GM18519 (cell line): ENCODE results near the gene CEP126.

Source experiments
- ATAC-seq: cut with Tn5 transposase; IDR thresholded peaks from one replicate; pipeline ENCODE4 v1.9.1; 2021; ENCODE audit warnings: mild to moderate bottlenecking, moderate library complexity; ENCODE audit not compliant: unreplicated experiment, low FRiP score

The CEP126 gene

GRCh38 chr11:101914738-101915426, at the start of gene CEP126:
Gene CEP126 (plus strand): TSS chr11:101915010. CDS start chr11:101915285, 275 bp downstream.
- ATAC-seq, result peak; percentile 99

- no peak for ATAC-seq
These were observed 48.0 kb upstream of the CEP126 start for GRCh38 chr11:101866619-101867491.

GRCh38 chr11:101867951-101868350, 46.9 kb upstream of the CEP126 start:
- ATAC-seq, result no peak

- no peak for ATAC-seq
These were observed 44.3 kb upstream of the CEP126 start for GRCh38 chr11:101870510-101870909.

GRCh38 chr11:101872171-101872882, 42.5 kb upstream of the CEP126 start:
- no peak for ATAC-seq

- peak; percentile 57 for ATAC-seq
These were observed 34.6 kb upstream of the CEP126 start for GRCh38 chr11:101880222-101880621.

GRCh38 chr11:101881586-101881985, 33.2 kb upstream of the CEP126 start:
- no peak for ATAC-seq

GRCh38 chr11:101885631-101886030, 29.2 kb upstream of the CEP126 start:
- no peak for ATAC-seq

GRCh38 chr11:101889767-101890166, 25.0 kb upstream of the CEP126 start:
- no peak for ATAC-seq

GRCh38 chr11:101894505-101894904, 20.3 kb upstream of the CEP126 start:
- no peak for ATAC-seq

- no peak for ATAC-seq
These were observed 7.0 kb upstream of the CEP126 start for GRCh38 chr11:101907815-101908214.

- ATAC-seq, result no peak
These were observed 5.7 kb upstream of the CEP126 start for GRCh38 chr11:101909087-101909486.

GRCh38 chr11:101912823-101913284, 2.0 kb upstream of the CEP126 start:
- ATAC-seq, result no peak

GRCh38 chr11:101913656-101914055, 1.2 kb upstream of the CEP126 start:
- ATAC-seq, result no peak

GRCh38 chr11:101914341-101914737, 471 bp upstream of the CEP126 start:
- no peak for ATAC-seq

- peak; percentile 38 for ATAC-seq
These were observed 1.0 kb downstream of the CEP126 start for GRCh38 chr11:101915791-101916291.

- no peak for ATAC-seq
These were observed 1.6 kb downstream of the CEP126 start, which contains the start of gene ANGPTL5 for GRCh38 chr11:101916422-101916821. Gene ANGPTL5 (minus strand): TSS chr11:101916522. CDS start chr11:101907909, 8,613 bp downstream.

GRCh38 chr11:101917226-101917625, 2.4 kb downstream of the CEP126 start:
- ATAC-seq, result no peak

GRCh38 chr11:101920992-101921391, 6.2 kb downstream of the CEP126 start:
- ATAC-seq, result no peak

GRCh38 chr11:101923554-101923953, 8.7 kb downstream of the CEP126 start:
- ATAC-seq, result no peak
